ENCODE results near the gene PIK3R6. TPM values are rescaled to one million over a fixed set of nuclear protein-coding genes. Genes with fewer than 3 reads are reported as not detected.

Gene PIK3R6
- total RNA-seq, 1 donor from 2014 or later: 2.2 TPM

DNA sequence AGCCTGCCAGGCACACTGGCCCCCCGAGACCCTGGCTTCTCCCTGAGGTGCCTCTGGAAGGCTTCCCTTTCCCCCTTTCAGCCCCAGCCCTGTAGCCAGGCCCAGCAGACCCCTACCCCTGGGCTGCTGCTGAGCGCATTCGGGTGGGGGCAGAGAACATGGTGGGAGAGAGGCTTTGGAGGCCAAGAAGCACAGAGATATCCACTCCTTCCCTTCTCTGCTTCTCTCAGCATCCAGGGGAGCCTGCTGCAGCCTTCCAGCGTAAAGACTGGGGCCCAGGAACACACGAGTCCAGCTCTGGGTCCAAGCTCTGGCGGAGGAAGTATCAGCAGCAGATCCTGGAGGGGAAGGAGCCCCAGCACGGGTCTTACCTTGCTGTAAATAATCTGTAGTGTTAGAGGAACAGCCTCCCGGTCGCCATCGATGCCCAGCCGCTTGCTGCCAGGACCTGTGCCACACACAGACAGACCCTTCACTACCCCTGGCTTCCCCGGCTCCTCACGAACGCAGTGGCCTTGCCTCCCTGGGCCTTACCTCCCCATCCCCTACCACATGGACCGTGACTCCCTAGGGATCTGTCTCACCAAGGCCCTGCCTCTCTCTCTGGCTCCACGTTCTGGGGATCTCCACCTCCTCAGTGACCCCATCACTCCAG, 17.0 kb upstream of the PIK3R6 start:
- H3K4me3 ChIP-seq: no peak overlapping the region
- H3K4me1 ChIP-seq: no peaks in the 10 kb centered on the region
- TF ChIP-seq, protein P1, sequence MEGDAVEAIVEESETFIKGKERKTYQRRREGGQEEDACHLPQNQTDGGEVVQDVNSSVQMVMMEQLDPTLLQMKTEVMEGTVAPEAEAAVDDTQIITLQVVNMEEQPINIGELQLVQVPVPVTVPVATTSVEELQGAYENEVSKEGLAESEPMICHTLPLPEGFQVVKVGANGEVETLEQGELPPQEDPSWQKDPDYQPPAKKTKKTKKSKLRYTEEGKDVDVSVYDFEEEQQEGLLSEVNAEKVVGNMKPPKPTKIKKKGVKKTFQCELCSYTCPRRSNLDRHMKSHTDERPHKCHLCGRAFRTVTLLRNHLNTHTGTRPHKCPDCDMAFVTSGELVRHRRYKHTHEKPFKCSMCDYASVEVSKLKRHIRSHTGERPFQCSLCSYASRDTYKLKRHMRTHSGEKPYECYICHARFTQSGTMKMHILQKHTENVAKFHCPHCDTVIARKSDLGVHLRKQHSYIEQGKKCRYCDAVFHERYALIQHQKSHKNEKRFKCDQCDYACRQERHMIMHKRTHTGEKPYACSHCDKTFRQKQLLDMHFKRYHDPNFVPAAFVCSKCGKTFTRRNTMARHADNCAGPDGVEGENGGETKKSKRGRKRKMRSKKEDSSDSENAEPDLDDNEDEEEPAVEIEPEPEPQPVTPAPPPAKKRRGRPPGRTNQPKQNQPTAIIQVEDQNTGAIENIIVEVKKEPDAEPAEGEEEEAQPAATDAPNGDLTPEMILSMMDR (IDR thresholded peaks at IDR 0.05): no peak
- intact Hi-C loops (cut with DNase I): no loop called here
- DNase-seq (ENCODE audit: low spot score in 2 of 2): no peak
- no peaks in the 10 kb centered on the region for H3K27me3 ChIP-seq
- H3K27ac ChIP-seq: no peak overlapping the region
- no peaks in the 10 kb centered on the region for H3K9me3 ChIP-seq
- no peaks in the 10 kb centered on the region for H3K36me3 ChIP-seq

DNA sequence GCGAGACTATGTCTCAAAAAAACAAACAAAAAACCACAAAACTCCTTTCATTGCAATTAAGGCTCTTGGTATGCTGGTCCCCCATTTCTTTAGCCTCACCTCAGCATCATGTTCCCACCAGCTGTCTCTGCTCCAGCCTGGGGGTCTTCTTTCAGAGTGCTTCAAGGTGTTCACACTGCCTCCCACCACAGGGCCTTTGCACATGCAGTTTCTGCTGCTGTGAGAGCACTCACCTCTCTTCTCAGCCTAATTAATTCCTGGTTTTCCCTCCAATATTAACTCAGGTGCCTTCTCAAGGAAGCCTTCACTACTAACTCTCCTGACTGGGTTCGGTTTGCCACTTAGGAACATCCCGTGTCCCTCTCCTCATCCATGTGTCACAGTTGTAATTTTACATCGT, 15.9 kb upstream of the PIK3R6 start:
- intact Hi-C loops (cut with DNase I): no loop called here
- TF ChIP-seq, protein P1 (IDR thresholded peaks at IDR 0.05): no peak
- Histone ChIP-seq H3K27me3 (no peaks in the 10 kb centered on the region), H3K27ac (no peak overlapping the region), H3K36me3 (no peaks in the 10 kb centered on the region), H3K4me1 (no peaks in the 10 kb centered on the region), H3K4me3 (no peak overlapping the region), H3K9me3 (no peaks in the 10 kb centered on the region)
- DNase-seq (ENCODE audit: low spot score in 2 of 2): no peak

DNA sequence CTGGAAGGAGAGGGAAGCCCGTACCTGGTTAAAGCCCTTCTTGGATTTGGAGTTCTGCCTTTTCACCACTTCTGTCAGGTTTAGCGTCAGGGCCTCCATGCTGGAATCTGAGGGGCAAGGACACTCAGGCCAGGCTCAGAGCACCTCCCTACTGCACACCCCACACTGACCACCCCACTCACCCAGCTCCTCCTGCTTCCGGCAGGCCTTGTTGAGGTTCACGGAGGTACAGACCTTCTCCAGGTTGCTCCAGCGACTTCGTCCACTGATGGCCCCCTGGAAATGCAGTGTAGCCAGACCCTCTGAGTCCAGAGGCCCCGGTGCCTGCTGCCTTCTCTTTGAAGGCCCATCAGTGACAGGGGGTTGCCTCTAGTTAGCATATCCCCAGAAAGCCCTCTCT, 14.1 kb upstream of the PIK3R6 start:
- Histone ChIP-seq H3K36me3 (no peaks in the 10 kb centered on the region), H3K27me3 (no peaks in the 10 kb centered on the region), H3K4me3 (no peak overlapping the region), H3K9me3 (no peaks in the 10 kb centered on the region), H3K27ac (no peak overlapping the region), H3K4me1 (no peaks in the 10 kb centered on the region)
- DNase-seq (ENCODE audit: low spot score in 2 of 2): no peak
- TF ChIP-seq, protein P1 (IDR thresholded peaks at IDR 0.05): no peak
- intact Hi-C loops (cut with DNase I): no loop called here

DNA sequence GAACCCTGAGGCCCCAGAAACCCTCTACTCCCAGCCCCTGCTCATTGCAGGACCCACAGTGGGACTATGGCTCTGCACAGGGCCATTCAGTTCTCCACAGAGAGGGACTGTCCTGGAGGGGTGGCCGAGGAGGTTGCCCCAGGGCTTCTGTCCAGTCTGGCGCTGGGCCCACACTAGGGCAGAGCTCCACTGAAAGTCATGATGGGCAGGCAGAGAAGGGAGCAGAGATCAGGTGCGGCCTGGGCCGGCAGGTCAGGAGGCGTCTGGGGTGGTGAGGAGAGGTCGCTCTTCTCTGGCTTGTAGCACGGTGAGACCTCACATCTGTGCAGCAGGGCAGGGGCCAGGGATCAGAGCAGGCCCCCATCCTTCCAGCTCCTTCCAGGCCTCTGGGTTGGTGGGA, 13.0 kb upstream of the PIK3R6 start:
- H3K27me3 ChIP-seq: no peaks in the 10 kb centered on the region
- H3K4me1 ChIP-seq: no peaks in the 10 kb centered on the region
- H3K9me3 ChIP-seq: no peaks in the 10 kb centered on the region
- H3K36me3 ChIP-seq: no peaks in the 10 kb centered on the region
- intact Hi-C loops (cut with DNase I): no loop called here
- H3K4me3 ChIP-seq: no peak overlapping the region
- no peak for DNase-seq (ENCODE audit: low spot score in 2 of 2)
- H3K27ac ChIP-seq: no peak overlapping the region
- TF ChIP-seq, protein P1 (IDR thresholded peaks at IDR 0.05): no peak

DNA sequence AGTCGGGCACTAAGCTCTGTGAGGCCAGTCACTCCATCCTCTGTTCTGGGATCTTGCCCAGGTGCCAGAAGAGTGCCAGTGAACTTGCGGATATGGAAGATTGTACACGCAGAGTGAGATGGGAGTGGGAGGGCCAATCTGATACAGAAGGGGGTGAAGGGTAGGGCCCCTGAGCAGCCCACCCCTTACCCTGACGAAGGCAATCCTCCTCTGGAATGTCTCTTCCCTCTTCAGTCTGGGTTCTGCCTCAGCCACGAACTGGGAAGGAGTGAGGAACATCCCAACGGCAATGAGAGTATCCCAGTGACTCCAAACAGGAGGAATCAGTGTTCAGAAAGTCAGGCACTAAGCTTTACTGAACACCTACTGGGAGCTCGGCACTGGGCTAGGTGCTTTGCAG, 11.9 kb upstream of the PIK3R6 start:
- intact Hi-C loops (cut with DNase I): no loop called here
- Histone ChIP-seq H3K27ac (no peak overlapping the region), H3K27me3 (no peaks in the 10 kb centered on the region), H3K4me3 (no peak overlapping the region), H3K9me3 (no peaks in the 10 kb centered on the region), H3K36me3 (no peaks in the 10 kb centered on the region), H3K4me1 (no peaks in the 10 kb centered on the region)
- TF ChIP-seq, protein P1 (IDR thresholded peaks at IDR 0.05): no peak
- DNase-seq (ENCODE audit: low spot score in 2 of 2): no peak

DNA sequence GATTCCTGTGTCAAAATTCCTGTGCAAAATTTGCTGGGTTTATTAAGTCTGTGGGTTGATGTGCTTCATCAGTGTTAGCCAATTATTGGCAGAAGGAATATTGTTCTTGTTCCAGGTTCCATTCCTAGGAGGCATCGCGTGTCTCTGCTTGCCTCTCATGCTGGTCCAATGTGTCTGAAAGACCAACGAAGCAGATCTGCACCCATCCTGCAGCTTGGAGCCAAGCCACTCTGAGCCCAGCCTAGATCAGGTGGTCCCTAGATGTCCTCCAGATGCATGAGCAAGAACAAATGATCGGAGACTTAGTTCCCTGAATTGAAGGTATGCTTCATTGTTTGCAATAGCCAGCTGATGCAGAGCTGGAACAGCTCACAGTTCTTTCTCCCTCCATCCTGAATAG, 10.5 kb upstream of the PIK3R6 start:
- H3K4me1 ChIP-seq: no peaks in the 10 kb centered on the region
- DNase-seq (ENCODE audit: low spot score in 2 of 2): no peak
- TF ChIP-seq, protein P1 (IDR thresholded peaks at IDR 0.05): no peak
- H3K36me3 ChIP-seq: no peaks in the 10 kb centered on the region
- intact Hi-C loops (cut with DNase I): no loop called here
- no peaks in the 10 kb centered on the region for H3K9me3 ChIP-seq
- no peak overlapping the region for H3K4me3 ChIP-seq
- no peaks in the 10 kb centered on the region for H3K27me3 ChIP-seq
- no peak overlapping the region for H3K27ac ChIP-seq
